Neural crest cell (in vitro differentiated cells): Measurements from ENCODE around the gene SPATA31C1. TPM values are rescaled to one million over a fixed set of nuclear protein-coding genes. Genes with fewer than 3 reads are reported as not detected.

ENCODE experiments used
- DNase-seq: peaks from one replicate; pipeline ENCODE4 v3.0.0; 2021; ENCODE audit warnings: low read depth, mixed read lengths, low spot score
- H3K27ac Mint-ChIP-seq: one replicate; pipeline ENCODE4 v1.8.0; 2021; ENCODE audit warnings: mild to moderate bottlenecking, mixed read lengths; ENCODE audit not compliant: unreplicated experiment
- H3K27me3 Mint-ChIP-seq: 2 replicates; pipeline ENCODE4 v1.8.0; 2021; ENCODE audit warnings: low read depth, mild to moderate bottlenecking, mixed read lengths
- H3K36me3 Mint-ChIP-seq: 2 replicates; pipeline ENCODE4 v1.8.0; 2021; ENCODE audit warnings: low read depth, mild to moderate bottlenecking, mixed read lengths
- H3K4me1 Mint-ChIP-seq: 2 replicates; pipeline ENCODE4 v1.8.0; 2021; ENCODE audit warnings: mixed read lengths
- H3K4me3 Mint-ChIP-seq: one replicate; pipeline ENCODE4 v1.8.0; 2021; ENCODE audit warnings: mild to moderate bottlenecking, mixed read lengths
- H3K9me3 Mint-ChIP-seq: 2 replicates; pipeline ENCODE4 v1.8.0; 2021; ENCODE audit warnings: mixed read lengths
- CTCF ChIP-seq: fragments of 200-600 bp; sonication (generic); conservative IDR thresholded peaks from 2 replicates; pipeline ENCODE4 v1.5.0; 2021; ENCODE audit warnings: antibody characterized with exemption, mild to moderate bottlenecking
- total RNA-seq: library from RNA; stranded (reverse); gene quantifications from 2 replicates; pipeline ENCODE4 v1.2.1, GENCODE V29; 2021

Gene SPATA31C1
- total RNA-seq, 1 donor from 2014 or later: 1.4 TPM

- peaks cover 7% of the 10 kb centered on the region for H3K9me3 Mint-ChIP-seq
- no peaks in the 10 kb centered on the region for H3K27me3 Mint-ChIP-seq
- no peaks in the 10 kb centered on the region for H3K36me3 Mint-ChIP-seq
Measured at GRCh38 chr9:87878989-87879511, 38.7 kb upstream of the SPATA31C1 start.

DNA sequence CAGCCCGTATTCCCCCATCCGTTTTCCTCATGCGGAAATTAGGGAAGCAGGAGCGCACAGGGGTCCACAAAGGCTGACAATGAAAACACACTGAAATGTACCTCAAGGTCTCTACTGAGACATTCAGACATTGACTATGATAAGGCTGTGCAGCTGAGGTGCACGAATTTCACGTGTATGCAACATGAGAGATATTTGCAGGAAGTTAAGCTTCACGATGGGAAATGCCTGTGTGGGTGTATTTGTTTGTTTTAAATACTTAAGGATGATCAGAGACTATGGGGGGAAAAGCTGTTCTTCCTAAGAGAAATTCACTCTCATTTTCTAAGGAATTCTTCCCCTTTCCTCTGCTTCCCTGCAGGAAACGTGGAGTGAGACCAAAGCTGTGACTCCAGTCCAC, 37.6 kb upstream of the SPATA31C1 start:
- no peaks in the 10 kb centered on the region for H3K27me3 Mint-ChIP-seq
- H3K9me3 Mint-ChIP-seq: peaks cover 7% of the 10 kb centered on the region
- no peaks in the 10 kb centered on the region for H3K36me3 Mint-ChIP-seq
- no peak for DNase-seq
- H3K4me3 Mint-ChIP-seq: no peak overlapping the region
- no peaks in the 10 kb centered on the region for H3K4me1 Mint-ChIP-seq
- TF ChIP-seq CTCF: no peak
- H3K27ac Mint-ChIP-seq: no peak overlapping the region

More at GRCh38 chr9:87878989-87879511, 38.7 kb upstream of the SPATA31C1 start:
- DNase-seq: no peak
- Mint-ChIP-seq H3K27ac (no peak overlapping the region), H3K4me3 (no peak overlapping the region), H3K4me1 (no peaks in the 10 kb centered on the region)
- TF ChIP-seq CTCF: no peak

DNA sequence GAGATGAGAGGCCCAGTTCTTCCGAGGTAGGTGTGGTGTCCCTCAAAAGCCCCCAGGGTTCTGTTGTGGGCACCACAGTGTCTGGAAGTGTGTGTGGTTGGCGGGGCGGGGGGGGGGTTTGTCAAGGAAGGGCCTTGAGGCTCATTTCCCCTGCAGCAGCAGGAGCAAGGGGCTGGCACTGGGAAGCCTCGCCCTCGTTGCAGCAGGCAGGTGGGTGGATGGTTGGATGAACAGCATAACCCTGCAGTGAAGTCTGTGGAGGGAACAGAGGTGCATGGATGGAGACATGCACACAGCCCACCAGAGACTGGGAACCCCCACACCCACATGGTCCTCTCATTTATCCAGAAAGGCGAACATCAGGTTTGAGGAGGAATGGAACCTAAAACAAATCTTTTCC, 37.1 kb upstream of the SPATA31C1 start:
- Mint-ChIP-seq H3K36me3 (no peaks in the 10 kb centered on the region), H3K27ac (no peak overlapping the region), H3K4me3 (no peak overlapping the region), H3K27me3 (no peaks in the 10 kb centered on the region), H3K9me3 (peaks cover 7% of the 10 kb centered on the region), H3K4me1 (no peaks in the 10 kb centered on the region)
- no peak for DNase-seq
- TF ChIP-seq CTCF: no peak

- DNase-seq: no peak
- TF ChIP-seq CTCF: no peak
- no peaks in the 10 kb centered on the region for H3K27me3 Mint-ChIP-seq
- no peaks in the 10 kb centered on the region for H3K4me1 Mint-ChIP-seq
- peaks cover 3% of the 10 kb centered on the region for H3K9me3 Mint-ChIP-seq
- H3K36me3 Mint-ChIP-seq: no peaks in the 10 kb centered on the region
- peak within 1 kb of the TSS; percentile 62 for H3K27ac Mint-ChIP-seq
- no peak within 1 kb of the TSS for H3K4me3 Mint-ChIP-seq
Measured at GRCh38 chr9:87882627-87883026, 35.1 kb upstream of the SPATA31C1 start, which contains the start of gene SPATA31E1. Gene SPATA31E1, plus strand, starts transcription at chr9:87882877. Its CDS starts 15 bp downstream, at chr9:87882892.

- Mint-ChIP-seq H3K4me1 (no peaks in the 10 kb centered on the region), H3K4me3 (no peak overlapping the region), H3K27me3 (no peaks in the 10 kb centered on the region), H3K27ac (peak overlapping the region; percentile 27), H3K36me3 (no peaks in the 10 kb centered on the region), H3K9me3 (no peaks in the 10 kb centered on the region)
- DNase-seq: no peak
- no peak for TF ChIP-seq CTCF
Measured at GRCh38 chr9:87883274-87883673, 34.5 kb upstream of the SPATA31C1 start.

GRCh38 chr9:87883990-87884389, 33.8 kb upstream of the SPATA31C1 start:
- TF ChIP-seq CTCF: no peak
- Mint-ChIP-seq H3K36me3 (no peaks in the 10 kb centered on the region), H3K4me3 (no peak overlapping the region), H3K9me3 (no peaks in the 10 kb centered on the region), H3K4me1 (no peaks in the 10 kb centered on the region), H3K27ac (peak overlapping the region; percentile 62), H3K27me3 (no peaks in the 10 kb centered on the region)
- DNase-seq: no peak
